ENCODE measurements around the gene KCNN3.

Gene KCNN3

GRCh38 chr1:154747740-154748404 is 122.2 kb downstream of the KCNN3 start:
- DNase-seq: no peak

GRCh38 chr1:154747380-154747739 is 122.7 kb downstream of the KCNN3 start:
- DNase-seq: no peak

- DNase-seq: no peak
These were observed 123.3 kb downstream of the KCNN3 start for GRCh38 chr1:154746622-154747299.

GRCh38 chr1:154745750-154746425 is 124.2 kb downstream of the KCNN3 start:
- no peak for DNase-seq

GRCh38 chr1:154745286-154745731 is 124.8 kb downstream of the KCNN3 start:
- DNase-seq: no peak

- DNase-seq: no peak
These were observed 125.6 kb downstream of the KCNN3 start for GRCh38 chr1:154744352-154745035.

- DNase-seq: no peak
These were observed 126.5 kb downstream of the KCNN3 start for GRCh38 chr1:154743526-154744036.

- no peak for DNase-seq
These were observed 127.5 kb downstream of the KCNN3 start for GRCh38 chr1:154742606-154743005.

- no peak for DNase-seq
These were observed 128.2 kb downstream of the KCNN3 start for GRCh38 chr1:154741741-154742495.

- DNase-seq: no peak
These were observed 128.8 kb downstream of the KCNN3 start for GRCh38 chr1:154741327-154741726.

GRCh38 chr1:154739654-154740053 is 130.4 kb downstream of the KCNN3 start:
- no peak for DNase-seq

- no peak for DNase-seq
These were observed 133.2 kb downstream of the KCNN3 start for GRCh38 chr1:154736841-154737240.

- DNase-seq: no peak
These were observed 134.3 kb downstream of the KCNN3 start for GRCh38 chr1:154735804-154736168.

GRCh38 chr1:154735061-154735803 is 134.8 kb downstream of the KCNN3 start:
- DNase-seq: no peak

- no peak for DNase-seq
These were observed 136.5 kb downstream of the KCNN3 start for GRCh38 chr1:154733621-154734020.

GRCh38 chr1:154730986-154731489 is 139.0 kb downstream of the KCNN3 start:
- DNase-seq: peak; percentile 13

GRCh38 chr1:154730259-154730658 is 139.8 kb downstream of the KCNN3 start:
- DNase-seq: peak; percentile 65

GRCh38 chr1:154729577-154729976 is 140.5 kb downstream of the KCNN3 start:
- no peak for DNase-seq

GRCh38 chr1:154729031-154729442 is 141.0 kb downstream of the KCNN3 start:
- no peak for DNase-seq

- no peak for DNase-seq
These were observed 143.0 kb downstream of the KCNN3 start for GRCh38 chr1:154726896-154727753.

- no peak for DNase-seq
These were observed 143.6 kb downstream of the KCNN3 start for GRCh38 chr1:154726443-154726842.

Data from NCI-H2029 treated with DMSO at 0.1 percent for 48 hours (cell line).